Transverse colon (tissue), 4 donors: ENCODE measurements around the gene TRIM56.

ENCODE experiments used
- EP300 ChIP-seq: sonication (generic); formaldehyde crosslinking; IDR thresholded peaks from one replicate; pipeline ENCODE4 v1.6.1; 2017; ENCODE audit warnings: antibody characterized with exemption, low read depth
- POLR2A ChIP-seq: fragments of 450-650 bp; IDR thresholded peaks from one replicate; pipeline ENCODE4 v1.6.1; 2016; ENCODE audit warnings: antibody characterized with exemption, mild to moderate bottlenecking, moderate library complexity
- POLR2AphosphoS5 ChIP-seq, 3 donors: sonication (generic); formaldehyde crosslinking; IDR thresholded peaks; one replicate each; pipeline ENCODE4 v1.6.1; 2016; ENCODE audit warnings: antibody characterized with exemption in 3 of 3
- TF ChIP-seq, protein P1 (sequence below), 5 experiments: fragments of 200-600 bp in 3 of 5; fragments of 450-650 bp in 2 of 5; sonication (generic) in 3 of 5; IDR thresholded peaks; 1 replicate in 2 of 5; 2 replicates in 3 of 5; pipeline ENCODE4 v1.5.1; 2016 to 2017; ENCODE audit warnings: antibody characterized with exemption in 5 of 5, inconsistent platforms in 3 of 5, mild to moderate bottlenecking in 2 of 5, moderate library complexity in 1 of 5

DNA sequence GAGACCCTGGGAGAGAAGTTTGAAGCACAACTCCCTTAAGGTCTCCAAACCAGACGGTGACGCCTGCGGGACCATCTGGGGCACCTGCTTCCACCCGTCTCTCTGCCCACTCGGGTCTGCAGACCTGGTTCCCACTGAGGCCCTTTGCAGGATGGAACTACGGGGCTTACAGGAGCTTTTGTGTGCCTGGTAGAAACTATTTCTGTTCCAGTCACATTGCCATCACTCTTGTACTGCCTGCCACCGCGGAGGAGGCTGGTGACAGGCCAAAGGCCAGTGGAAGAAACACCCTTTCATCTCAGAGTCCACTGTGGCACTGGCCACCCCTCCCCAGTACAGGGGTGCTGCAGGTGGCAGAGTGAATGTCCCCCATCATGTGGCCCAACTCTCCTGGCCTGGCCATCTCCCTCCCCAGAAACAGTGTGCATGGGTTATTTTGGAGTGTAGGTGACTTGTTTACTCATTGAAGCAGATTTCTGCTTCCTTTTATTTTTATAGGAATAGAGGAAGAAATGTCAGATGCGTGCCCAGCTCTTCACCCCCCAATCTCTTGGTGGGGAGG is 52.5 kb downstream of the TRIM56 start:
- TF ChIP-seq, protein P1, sequence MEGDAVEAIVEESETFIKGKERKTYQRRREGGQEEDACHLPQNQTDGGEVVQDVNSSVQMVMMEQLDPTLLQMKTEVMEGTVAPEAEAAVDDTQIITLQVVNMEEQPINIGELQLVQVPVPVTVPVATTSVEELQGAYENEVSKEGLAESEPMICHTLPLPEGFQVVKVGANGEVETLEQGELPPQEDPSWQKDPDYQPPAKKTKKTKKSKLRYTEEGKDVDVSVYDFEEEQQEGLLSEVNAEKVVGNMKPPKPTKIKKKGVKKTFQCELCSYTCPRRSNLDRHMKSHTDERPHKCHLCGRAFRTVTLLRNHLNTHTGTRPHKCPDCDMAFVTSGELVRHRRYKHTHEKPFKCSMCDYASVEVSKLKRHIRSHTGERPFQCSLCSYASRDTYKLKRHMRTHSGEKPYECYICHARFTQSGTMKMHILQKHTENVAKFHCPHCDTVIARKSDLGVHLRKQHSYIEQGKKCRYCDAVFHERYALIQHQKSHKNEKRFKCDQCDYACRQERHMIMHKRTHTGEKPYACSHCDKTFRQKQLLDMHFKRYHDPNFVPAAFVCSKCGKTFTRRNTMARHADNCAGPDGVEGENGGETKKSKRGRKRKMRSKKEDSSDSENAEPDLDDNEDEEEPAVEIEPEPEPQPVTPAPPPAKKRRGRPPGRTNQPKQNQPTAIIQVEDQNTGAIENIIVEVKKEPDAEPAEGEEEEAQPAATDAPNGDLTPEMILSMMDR (IDR thresholded peaks at IDR 0.05): no peak
- TF ChIP-seq POLR2A: no peak
- TF ChIP-seq POLR2AphosphoS5 (IDR thresholded peaks at IDR 0.05): no peak
- TF ChIP-seq EP300: no peak
